Loucy (cell line): ENCODE data around the gene THBS4.

Experiments used
- H2AFZ ChIP-seq: fragments of 200-600 bp; sonication (generic); 2 replicates; pipeline ENCODE4 v1.6.0; 2016; ENCODE audit warnings: antibody characterized with exemption, mild to moderate bottlenecking, low read length, moderate library complexity
- H3F3A ChIP-seq: fragments of 200-600 bp; 2 replicates; pipeline ENCODE4 v1.6.0; 2016; ENCODE audit warnings: antibody characterized with exemption, low read depth, mild to moderate bottlenecking
- H3K27me3 ChIP-seq: fragments of 200-600 bp; sonication (generic); 2 replicates; pipeline ENCODE4 v1.6.1; 2014; ENCODE audit warnings: low read length, mild to moderate bottlenecking; ENCODE audit not compliant: insufficient read depth, poor library complexity, severe bottlenecking
- H3K36me3 ChIP-seq: fragments of 200-600 bp; sonication (generic); 2 replicates; pipeline ENCODE4 v1.6.1; 2016; ENCODE audit warnings: low read length; ENCODE audit not compliant: insufficient read depth
- H3K4me1 ChIP-seq: fragments of 200-600 bp; sonication (generic); 2 replicates; pipeline ENCODE4 v1.5.1; 2014; ENCODE audit warnings: low read length, mild to moderate bottlenecking; ENCODE audit not compliant: insufficient read depth, poor library complexity, severe bottlenecking
- H3K4me2 ChIP-seq: fragments of 200-600 bp; sonication (generic); 2 replicates; pipeline ENCODE4 v1.6.0; 2014; ENCODE audit warnings: antibody characterized with exemption, low read length, low read depth, mild to moderate bottlenecking; ENCODE audit not compliant: poor library complexity, severe bottlenecking
- H3K4me3 ChIP-seq: fragments of 200-600 bp; sonication (generic); 2 replicates; pipeline ENCODE4 v1.5.1; 2014; ENCODE audit warnings: low read length, mild to moderate bottlenecking, mixed read lengths; ENCODE audit not compliant: poor library complexity, severe bottlenecking
- H3K79me2 ChIP-seq: fragments of 200-600 bp; sonication (generic); 2 replicates; pipeline ENCODE4 v1.6.1; 2014; ENCODE audit warnings: low read length; ENCODE audit not compliant: insufficient read depth
- H3K9ac ChIP-seq: fragments of 200-600 bp; sonication (generic); 2 replicates; pipeline ENCODE4 v1.6.0; 2014; ENCODE audit warnings: mild to moderate bottlenecking, low read depth, low read length, moderate library complexity; ENCODE audit not compliant: poor library complexity, severe bottlenecking
- H3K9me2 ChIP-seq: fragments of 200-600 bp; sonication (generic); replicated peaks from 2 replicates; pipeline ENCODE4 v1.6.1; 2016; ENCODE audit warnings: low read depth, low read length, mixed read lengths
- H3K9me3 ChIP-seq: fragments of 200-600 bp; sonication (generic); 2 replicates; pipeline ENCODE4 v1.6.1; 2014; ENCODE audit warnings: mild to moderate bottlenecking, antibody characterized with exemption, low read length, low read depth; ENCODE audit not compliant: insufficient read depth
- H4K20me1 ChIP-seq: fragments of 200-600 bp; sonication (generic); 2 replicates; pipeline ENCODE4 v1.6.0; 2014; ENCODE audit warnings: antibody characterized with exemption, low read length, mild to moderate bottlenecking; ENCODE audit not compliant: insufficient read depth, poor library complexity, severe bottlenecking
- CTCF ChIP-seq: fragments of 200-600 bp; sonication (generic); conservative IDR thresholded peaks from 2 replicates; pipeline ENCODE4 v1.5.1; 2014; ENCODE audit warnings: mild to moderate bottlenecking, antibody characterized with exemption, low read length
- EZH2phosphoT487 ChIP-seq: fragments of 200-600 bp; IDR thresholded peaks from 2 replicates; pipeline ENCODE4 v1.6.1; 2018; ENCODE audit warnings: antibody characterized with exemption, mild to moderate bottlenecking, moderate library complexity, borderline replicate concordance

Gene THBS4

GRCh38 chr5:80068246-80068636, 33.1 kb downstream of the THBS4 start:
- Histone ChIP-seq H3K4me2 (no peak overlapping the region), H3F3A (no peaks in the 10 kb centered on the region), H3K9me3 (no peaks in the 10 kb centered on the region), H3K4me3 (no peak overlapping the region), H3K4me1 (peaks cover 42% of the 10 kb centered on the region), H3K9me2 (no peaks in the 10 kb centered on the region), H3K9ac (no peak overlapping the region), H2AFZ (no peak overlapping the region), H3K27me3 (no peaks in the 10 kb centered on the region), H4K20me1 (no peaks in the 10 kb centered on the region), H3K79me2 (no peaks in the 10 kb centered on the region), H3K36me3 (no peaks in the 10 kb centered on the region)
- TF ChIP-seq EZH2phosphoT487 (no peak), CTCF (no peak)

DNA sequence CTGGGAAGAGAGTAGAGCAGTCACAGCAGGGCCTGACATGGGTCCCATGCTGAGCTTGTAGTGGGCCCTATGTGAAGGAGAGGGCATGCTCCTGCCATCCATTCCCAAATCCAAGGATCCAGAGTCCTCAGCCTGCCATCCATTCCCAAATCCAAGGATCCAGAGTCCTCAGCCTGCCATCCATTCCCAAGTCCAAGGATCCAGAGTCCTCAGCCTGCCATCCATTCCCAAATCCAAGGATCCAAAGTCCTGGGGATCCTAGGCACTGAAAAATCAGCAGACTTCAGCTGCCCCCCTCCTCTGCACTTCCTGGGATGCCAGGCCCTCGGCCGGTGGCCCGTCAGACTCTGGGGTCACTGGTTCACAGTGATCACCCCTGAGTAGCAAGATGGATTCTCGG, 33.6 kb downstream of the THBS4 start:
- H3K79me2 ChIP-seq: no peaks in the 10 kb centered on the region
- H3K9me3 ChIP-seq: no peaks in the 10 kb centered on the region
- H3K4me1 ChIP-seq: peaks cover 42% of the 10 kb centered on the region
- H3K4me2 ChIP-seq: peak overlapping the region; percentile 69
- H3K9ac ChIP-seq: no peak overlapping the region
- H3K36me3 ChIP-seq: no peaks in the 10 kb centered on the region
- TF ChIP-seq CTCF (no peak), EZH2phosphoT487 (no peak)
- no peaks in the 10 kb centered on the region for H4K20me1 ChIP-seq
- H3K9me2 ChIP-seq: no peaks in the 10 kb centered on the region
- no peak overlapping the region for H2AFZ ChIP-seq
- no peaks in the 10 kb centered on the region for H3F3A ChIP-seq
- H3K4me3 ChIP-seq: no peak overlapping the region
- no peaks in the 10 kb centered on the region for H3K27me3 ChIP-seq

DNA sequence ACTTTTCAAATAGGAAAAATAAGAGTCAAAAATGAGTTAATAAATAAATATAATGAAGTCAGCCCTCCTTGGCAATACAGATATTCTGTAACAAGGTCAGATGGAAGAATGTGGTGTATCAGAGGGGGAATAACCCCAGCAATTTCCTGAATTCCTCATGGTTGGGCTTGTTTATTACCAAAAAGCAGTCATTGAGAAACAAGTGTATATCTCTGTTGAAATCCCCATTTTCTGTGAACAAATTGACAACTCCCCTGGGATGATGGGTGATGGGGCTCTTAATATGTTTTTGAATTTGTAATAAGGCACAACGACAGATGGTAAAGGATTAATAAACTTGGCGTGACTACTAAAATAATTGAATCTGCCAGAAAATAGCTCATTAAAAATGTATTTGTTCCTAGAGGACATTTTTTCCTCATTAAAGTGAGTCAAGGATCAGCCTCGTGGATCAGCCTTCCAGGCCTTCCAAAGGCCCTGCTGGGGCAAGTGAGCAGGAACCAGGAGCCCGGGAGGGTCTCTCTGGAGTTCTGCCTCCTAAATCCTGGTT, 34.2 kb downstream of the THBS4 start:
- Histone ChIP-seq H2AFZ (peak overlapping the region; percentile 65), H3K36me3 (no peaks in the 10 kb centered on the region), H3K4me3 (peak overlapping the region; percentile 46), H4K20me1 (no peaks in the 10 kb centered on the region), H3K79me2 (no peaks in the 10 kb centered on the region), H3K9me3 (no peaks in the 10 kb centered on the region), H3K27me3 (no peaks in the 10 kb centered on the region), H3K9ac (peak overlapping the region; percentile 57), H3F3A (no peaks in the 10 kb centered on the region), H3K4me1 (peaks cover 42% of the 10 kb centered on the region), H3K4me2 (peak overlapping the region; percentile 69), H3K9me2 (no peaks in the 10 kb centered on the region)
- TF ChIP-seq EZH2phosphoT487 (no peak), CTCF (no peak)
